Astrocyte of the spinal cord (primary cell): Measurements from ENCODE around the gene MZB1.

Source experiments
- DNase-seq: peaks from one replicate; pipeline ENCODE4 v3.0.0; 2011; ENCODE audit warnings: low read depth, low spot score
- H3K4me3 ChIP-seq: 2 replicates; pipeline ENCODE4 v1.5.1; 2011; ENCODE audit warnings: low read depth, mild to moderate bottlenecking, low read length, moderate library complexity
- CTCF ChIP-seq: IDR thresholded peaks from 2 replicates; pipeline ENCODE4 v1.5.1; 2012; ENCODE audit warnings: low read depth, mild to moderate bottlenecking, low read length, inconsistent platforms
- in situ Hi-C: cut with HindIII; loops from 2 replicates; pipeline ENCODE4 v1.10.0; 2017; ENCODE audit warnings: low sequenced_read_pairs

Gene MZB1

GRCh38 chr5:139426203-139426885, 36.6 kb upstream of the MZB1 start:
- no peak overlapping the region for H3K4me3 ChIP-seq
- no peak for DNase-seq
- in situ Hi-C loops: no loop called here
- TF ChIP-seq CTCF: no peak

- H3K4me3 ChIP-seq: no peak overlapping the region
- TF ChIP-seq CTCF: no peak
- in situ Hi-C loops: no loop called here
- no peak for DNase-seq
These were observed 35.8 kb upstream of the MZB1 start for GRCh38 chr5:139425497-139425896.

- in situ Hi-C loops: loop anchor here (25.0 kb wide), 1 partner anchor 90 kb away; no protein-coding TSS in a partner anchor
These were observed 32.7 kb upstream of the MZB1 start for GRCh38 chr5:139422307-139422893.

GRCh38 chr5:139419226-139420192, 29.8 kb upstream of the MZB1 start:
- in situ Hi-C loops: loop anchor here (25.0 kb wide), 1 partner anchor 93 kb away; no protein-coding TSS in a partner anchor
- DNase-seq: no peak
- H3K4me3 ChIP-seq: no peak overlapping the region
- no peak for TF ChIP-seq CTCF

More at GRCh38 chr5:139422307-139422893, 32.7 kb upstream of the MZB1 start:
- peak; percentile 86 for TF ChIP-seq CTCF
- peak; percentile 78 for DNase-seq
- no peak overlapping the region for H3K4me3 ChIP-seq

- no peak overlapping the region for H3K4me3 ChIP-seq
- in situ Hi-C loops: loop anchor here (25.0 kb wide), 1 partner anchor 94 kb away; no protein-coding TSS in a partner anchor
- TF ChIP-seq CTCF: no peak
These were observed 29.1 kb upstream of the MZB1 start for GRCh38 chr5:139418793-139419192.

GRCh38 chr5:139417214-139417613, 27.5 kb upstream of the MZB1 start:
- TF ChIP-seq CTCF: no peak
- in situ Hi-C loops: loop anchor here (25.0 kb wide), 1 partner anchor 95 kb away; no protein-coding TSS in a partner anchor
- DNase-seq: peak; percentile 60
- no peak overlapping the region for H3K4me3 ChIP-seq

More at GRCh38 chr5:139418793-139419192, 29.1 kb upstream of the MZB1 start:
- no peak for DNase-seq
